ENCODE measurements around the gene PPP6R3.

DNA sequence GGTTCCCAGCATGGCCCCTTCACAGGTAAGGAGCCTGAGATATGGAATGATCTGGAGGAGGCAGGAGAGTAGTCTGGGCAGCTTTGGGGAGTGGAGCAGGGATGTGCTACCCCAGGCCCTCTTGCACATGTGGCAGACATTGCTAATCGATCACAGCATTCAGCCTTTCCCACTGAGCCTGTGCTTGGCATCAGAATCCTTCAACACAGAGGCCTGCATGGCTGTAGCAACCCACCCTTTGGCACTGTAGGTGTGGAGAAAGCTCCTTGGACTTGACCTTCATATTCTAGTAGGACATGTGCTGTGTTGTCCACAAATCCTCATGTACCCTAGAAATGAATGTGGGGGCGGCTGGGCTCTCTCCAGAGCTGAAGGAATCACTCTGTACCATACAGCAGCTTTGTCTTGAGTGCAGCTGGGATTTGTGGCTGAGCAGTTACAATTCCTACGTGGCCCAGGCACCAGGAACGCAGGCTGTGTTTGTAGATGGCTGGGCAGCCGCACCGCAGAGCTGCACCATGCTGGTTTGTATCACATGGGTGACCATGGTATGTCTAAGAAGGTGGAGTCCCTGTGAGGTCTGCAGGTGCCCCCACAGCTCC lies 21.8 kb upstream of the PPP6R3 start:
- TF ChIP-seq, protein P1, sequence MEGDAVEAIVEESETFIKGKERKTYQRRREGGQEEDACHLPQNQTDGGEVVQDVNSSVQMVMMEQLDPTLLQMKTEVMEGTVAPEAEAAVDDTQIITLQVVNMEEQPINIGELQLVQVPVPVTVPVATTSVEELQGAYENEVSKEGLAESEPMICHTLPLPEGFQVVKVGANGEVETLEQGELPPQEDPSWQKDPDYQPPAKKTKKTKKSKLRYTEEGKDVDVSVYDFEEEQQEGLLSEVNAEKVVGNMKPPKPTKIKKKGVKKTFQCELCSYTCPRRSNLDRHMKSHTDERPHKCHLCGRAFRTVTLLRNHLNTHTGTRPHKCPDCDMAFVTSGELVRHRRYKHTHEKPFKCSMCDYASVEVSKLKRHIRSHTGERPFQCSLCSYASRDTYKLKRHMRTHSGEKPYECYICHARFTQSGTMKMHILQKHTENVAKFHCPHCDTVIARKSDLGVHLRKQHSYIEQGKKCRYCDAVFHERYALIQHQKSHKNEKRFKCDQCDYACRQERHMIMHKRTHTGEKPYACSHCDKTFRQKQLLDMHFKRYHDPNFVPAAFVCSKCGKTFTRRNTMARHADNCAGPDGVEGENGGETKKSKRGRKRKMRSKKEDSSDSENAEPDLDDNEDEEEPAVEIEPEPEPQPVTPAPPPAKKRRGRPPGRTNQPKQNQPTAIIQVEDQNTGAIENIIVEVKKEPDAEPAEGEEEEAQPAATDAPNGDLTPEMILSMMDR (IDR thresholded peaks at IDR 0.05) = no peak
- TF ChIP-seq POLR2A (IDR thresholded peaks at IDR 0.05) = no peak

Measured in heart left ventricle (tissue), 13 donors.